Activated T-cell treated with anti-CD3 and anti-CD28 coated beads for 24 hours (primary cell): ENCODE results near the gene CYP51A1.
A peak's percentile ranks its signal among the peaks of the same experiment; 100 is the strongest.
"Not testable (repeated sequence)": the region's sequence is repeated elsewhere in the genome, so short reads cannot be mapped to it uniquely, and the experiment has no call there.

ENCODE experiments used
- DNase-seq: peaks from one replicate; pipeline ENCODE4 v3.0.0-alpha.2; 2020; ENCODE audit warnings: low read depth

The CYP51A1 gene

DNA sequence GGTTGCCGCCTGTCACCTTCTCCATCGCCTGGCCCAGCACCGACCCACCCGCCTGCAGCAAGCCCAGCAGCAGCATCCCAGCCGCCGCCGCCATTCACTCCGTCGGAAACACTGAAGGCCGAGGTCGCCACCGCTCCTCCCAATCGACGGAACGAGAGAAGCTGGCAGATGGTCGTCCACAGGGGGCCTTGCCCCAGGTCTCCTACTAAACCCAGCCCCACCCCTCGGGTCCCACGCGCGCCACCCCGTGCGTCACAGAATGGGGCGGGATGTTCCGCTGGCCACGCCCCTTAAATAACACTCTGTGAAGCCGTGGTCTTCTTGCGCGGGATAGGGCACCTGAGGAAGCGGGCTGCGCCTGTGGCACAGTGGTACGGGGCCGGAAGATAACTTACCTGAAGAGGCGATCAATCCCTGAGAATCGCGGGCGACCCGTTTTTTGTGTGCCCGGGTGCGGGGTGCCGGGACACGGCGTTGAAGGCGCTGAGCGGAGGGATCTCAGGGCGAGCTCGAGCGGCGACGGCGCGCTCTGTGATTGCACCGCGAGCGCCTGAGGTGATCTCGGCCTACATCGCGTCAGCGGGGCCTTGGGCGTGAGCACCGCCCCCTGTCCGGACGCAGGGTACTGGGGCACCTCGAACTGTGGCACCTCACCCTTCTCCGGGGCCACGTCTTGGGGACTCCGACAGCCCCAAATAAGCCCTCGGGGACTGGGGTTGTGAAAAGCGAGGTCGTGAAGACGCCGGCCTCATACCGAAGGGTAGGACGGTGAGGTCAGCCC is at the start of gene CYP51A1:
Gene CYP51A1, minus strand, starts transcription at position 207 of the 781 bp plus-strand sequence. Its CDS starts 113 bp downstream, at position 94.
- DNase-seq: peak; percentile 86

DNA sequence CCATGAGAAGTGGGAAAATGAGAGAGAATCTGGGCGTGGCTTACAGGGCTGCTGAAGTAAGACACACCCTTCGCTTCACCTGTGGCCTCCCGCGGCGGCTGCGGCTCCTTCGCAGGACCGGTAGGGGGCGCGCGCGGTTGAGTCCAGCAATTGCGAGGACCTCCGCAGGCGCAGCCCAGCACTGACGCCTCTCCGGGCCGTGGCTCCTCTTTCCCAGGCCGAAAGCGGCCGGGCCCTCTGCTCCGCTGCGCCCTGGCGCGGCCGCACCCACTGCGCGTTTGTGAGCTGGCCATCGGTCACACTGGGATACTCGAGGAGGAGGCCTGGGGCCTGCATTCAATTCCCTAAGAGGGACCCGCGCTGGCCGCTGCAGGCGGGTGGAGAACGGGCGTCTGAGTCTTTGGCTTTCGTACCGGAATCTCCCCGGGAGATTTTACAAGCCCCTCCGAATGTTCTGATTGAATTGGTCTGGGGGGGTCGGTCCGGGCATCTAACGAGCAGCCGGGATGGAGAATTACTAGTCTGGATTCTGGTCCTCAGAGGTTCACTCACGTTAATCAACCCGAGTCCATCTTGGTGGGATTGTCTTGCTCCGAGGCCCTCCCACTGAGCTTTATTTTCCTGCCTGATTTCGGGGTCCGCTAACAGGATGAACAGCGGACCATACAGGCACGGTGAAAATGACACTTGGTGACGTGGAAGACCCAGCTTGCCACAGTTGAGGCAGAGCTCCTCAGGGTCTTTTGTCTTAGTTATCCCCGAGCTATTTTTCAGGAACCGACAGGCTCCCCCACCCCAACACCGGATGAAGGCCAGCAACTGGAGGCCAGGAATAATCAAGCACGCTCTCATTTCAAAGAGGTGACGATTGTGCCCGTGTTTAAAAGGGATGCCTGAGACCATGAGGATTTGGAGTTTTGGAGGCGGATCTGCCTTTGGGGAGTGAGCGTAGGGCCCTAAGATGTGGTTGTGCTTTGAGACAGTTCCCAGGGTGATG is 44.9 kb upstream of the CYP51A1 start, which contains the start of gene LRRD1:
Gene LRRD1, minus strand, starts transcription at position 215 of the 997 bp plus-strand sequence. CDS start 13,940 bp downstream, outside the sequence.
- peak; percentile 85 for DNase-seq

DNA sequence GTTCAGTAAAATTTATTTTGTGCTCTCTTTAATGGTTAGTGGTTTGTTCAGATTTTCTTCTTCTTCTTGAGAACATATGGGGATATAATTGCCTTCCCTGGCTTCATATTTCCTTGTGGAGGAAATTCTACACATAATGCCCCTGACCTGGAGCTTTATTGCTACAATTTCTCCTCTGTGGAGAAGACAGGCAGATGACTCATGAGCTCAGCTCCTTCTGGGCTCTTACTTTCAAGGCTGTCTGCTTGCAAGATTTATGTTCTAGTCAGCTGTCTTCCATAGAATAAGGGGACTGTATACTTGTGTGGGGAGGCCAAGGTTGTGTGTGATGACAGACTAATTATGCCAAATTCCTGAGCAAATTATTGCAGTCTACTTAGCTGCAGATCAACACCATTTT is 43.1 kb upstream of the CYP51A1 start:
- DNase-seq: no peak

DNA sequence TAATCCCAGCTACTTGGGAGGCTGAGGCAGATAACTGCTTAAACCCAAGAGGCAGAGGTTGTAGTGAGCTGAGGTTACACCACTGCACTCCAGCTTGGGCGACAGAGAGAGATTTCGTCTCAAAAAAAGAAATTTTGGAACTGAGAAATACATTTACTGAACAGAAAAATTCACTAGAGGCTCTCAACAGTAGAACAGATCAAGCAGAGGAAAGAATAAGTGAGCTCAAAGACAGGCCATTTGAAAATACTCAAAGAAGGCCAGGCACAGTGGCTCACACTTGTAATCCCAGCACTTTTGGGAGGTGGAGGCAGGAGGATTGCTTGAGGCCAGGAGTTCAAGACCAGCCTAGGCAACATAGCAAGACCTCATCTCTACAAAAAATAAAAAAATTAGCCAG is 35.3 kb upstream of the CYP51A1 start:
- not testable (repeated sequence) for DNase-seq

DNA sequence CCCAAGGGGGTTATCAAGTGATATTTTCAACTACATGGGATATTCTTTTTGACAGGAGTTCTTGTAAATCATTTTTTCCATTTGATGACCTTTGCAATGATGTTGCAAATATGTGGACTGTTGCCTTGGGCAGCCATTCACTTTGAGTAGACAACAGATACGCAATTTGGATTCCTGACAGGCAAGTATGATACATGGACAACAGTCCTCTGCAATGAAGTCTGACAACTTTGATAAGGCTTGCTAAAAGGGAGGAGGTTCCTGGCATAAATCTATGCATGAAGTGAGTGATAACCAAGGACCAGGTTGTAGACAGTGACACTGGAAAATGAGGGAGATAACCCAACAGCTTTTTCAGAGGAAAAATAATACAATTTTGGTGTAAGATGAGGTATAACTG is 27.0 kb upstream of the CYP51A1 start:
- no peak for DNase-seq

DNA sequence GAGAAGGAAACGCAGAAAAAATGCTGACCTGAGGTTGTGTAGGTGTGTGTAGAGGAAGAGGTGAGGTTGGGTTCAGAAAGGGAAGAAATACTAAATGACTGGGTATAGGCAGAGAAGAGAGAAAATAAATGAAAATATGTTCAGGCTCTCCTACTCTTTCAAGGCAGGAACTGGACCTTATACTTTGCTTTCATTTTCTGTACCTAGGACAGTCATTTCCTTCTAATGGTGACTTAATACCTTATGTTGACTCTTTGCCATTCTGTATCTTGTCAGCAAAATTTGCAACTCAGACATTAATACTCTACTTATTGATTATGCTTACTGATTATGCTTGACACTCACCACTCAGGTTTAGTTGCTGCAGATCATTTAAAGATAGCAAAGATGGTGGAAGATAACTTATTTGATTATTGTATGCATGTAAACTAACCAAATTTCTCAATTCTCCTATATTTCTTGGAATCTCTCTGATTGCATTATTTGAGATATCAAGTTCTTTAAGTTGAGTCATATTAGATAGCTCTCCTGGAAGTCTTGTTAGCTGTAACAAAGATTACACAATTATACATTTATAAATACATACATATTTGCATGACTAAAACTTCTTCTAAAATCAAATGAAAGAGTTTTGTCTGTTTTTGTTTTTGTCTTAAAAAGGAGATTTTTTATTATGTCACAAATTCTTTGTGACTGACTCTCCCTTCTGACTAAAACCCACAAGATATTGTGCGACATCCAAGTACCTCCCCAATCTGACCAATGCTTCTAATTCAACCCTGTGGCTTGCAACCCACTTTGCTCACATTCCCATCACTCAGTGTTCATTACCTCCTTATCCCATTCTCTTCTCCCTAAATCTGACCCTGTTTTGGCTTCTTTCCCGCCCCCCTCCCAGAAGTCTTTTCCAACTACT is 24.6 kb upstream of the CYP51A1 start:
- no peak for DNase-seq

DNA sequence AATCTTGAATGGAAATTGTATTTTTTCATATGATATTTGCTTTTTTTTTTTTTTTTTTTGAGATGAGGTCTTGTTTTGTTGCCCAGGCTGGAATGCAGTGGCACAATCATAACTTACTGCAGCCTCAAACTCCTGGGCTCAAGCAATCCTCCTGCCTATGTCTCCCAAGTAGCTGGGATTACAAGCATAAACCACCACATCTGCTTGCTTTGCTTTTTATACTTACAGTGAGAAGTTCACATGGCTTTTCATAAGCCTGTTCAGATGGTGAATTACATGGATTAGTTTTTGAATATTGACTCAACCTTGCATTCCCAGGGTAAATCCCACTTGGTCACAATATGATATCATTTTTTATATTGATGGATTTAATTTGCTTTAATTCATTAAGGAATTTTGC is 22.7 kb upstream of the CYP51A1 start:
- no peak for DNase-seq

DNA sequence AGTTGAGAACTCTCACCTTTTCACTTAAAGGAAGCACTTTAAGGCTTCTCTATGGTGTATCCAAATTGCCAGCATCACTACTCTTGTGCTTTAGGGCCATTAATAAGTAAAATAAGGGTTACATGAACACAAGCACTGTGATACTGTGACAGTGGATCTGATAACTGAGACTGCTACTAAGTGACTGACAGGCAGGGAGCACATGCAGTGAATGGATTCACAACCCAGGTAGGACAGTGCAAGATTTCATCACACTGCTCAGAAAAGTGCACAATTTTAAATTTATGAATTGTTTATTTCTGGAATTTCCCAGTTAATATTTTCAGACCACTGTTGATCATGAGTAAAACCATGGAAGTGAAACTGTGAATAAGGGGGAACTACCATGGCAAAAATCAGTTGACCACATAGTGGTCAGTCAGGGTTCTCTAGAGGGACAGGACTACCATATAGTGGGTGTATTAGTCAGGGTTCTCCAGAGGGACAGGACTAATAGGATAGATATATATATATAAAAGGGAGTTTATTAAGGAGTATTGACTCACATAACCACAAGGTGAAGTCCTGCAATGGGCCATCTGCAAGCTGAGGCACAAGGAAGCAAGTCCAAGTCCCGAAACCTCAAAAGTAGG is 20.9 kb upstream of the CYP51A1 start:
- no peak for DNase-seq

DNA sequence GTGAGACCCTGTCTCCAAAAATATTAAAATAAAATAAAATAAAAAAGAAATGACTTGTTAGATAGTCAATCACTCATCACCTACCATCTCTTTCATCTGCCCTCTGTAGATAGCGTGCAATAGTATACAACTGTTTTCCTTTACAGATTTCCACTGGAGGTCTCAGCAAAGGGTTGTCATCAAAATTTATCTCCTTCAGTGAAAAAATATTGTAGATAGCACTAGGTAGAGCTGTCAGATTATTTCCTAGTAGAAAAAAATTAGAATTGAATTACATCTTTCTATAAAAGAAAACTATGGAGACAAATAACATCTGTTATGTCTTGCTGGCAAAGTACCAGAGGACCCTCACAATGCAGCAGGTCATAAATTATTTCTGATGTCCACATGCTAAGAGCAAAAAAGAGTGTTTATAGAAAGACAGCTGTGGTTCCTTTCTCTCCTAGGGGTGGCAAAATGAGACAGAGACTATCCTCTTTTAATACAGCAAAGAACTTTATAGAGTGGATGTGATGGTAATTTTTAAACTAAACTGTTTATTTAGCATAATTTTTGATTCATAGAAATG is 16.3 kb upstream of the CYP51A1 start:
- DNase-seq: no peak

DNA sequence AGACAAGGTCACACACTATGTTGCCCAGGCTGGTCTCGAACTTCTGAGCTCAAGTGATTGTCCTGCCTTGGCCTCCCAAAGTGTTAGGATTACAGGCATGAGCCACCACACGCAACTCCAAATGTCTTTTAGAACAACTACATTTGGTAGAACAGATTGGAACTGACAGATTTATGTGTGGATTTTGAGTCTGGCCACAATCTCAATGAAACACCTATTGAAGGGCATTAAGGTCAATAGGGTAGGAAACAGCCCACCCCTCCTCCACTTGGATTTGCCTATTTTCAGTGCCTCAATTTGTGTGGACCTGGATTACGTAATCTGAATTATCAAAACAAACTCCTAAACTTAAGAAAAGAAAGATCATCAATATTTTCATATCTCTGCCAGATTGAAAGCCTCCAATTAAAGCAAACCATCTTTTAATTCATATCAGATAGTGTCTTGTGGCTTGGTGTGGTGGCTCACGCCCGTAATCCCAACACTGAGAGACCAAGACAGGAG is 15.5 kb upstream of the CYP51A1 start:
- DNase-seq: no peak

DNA sequence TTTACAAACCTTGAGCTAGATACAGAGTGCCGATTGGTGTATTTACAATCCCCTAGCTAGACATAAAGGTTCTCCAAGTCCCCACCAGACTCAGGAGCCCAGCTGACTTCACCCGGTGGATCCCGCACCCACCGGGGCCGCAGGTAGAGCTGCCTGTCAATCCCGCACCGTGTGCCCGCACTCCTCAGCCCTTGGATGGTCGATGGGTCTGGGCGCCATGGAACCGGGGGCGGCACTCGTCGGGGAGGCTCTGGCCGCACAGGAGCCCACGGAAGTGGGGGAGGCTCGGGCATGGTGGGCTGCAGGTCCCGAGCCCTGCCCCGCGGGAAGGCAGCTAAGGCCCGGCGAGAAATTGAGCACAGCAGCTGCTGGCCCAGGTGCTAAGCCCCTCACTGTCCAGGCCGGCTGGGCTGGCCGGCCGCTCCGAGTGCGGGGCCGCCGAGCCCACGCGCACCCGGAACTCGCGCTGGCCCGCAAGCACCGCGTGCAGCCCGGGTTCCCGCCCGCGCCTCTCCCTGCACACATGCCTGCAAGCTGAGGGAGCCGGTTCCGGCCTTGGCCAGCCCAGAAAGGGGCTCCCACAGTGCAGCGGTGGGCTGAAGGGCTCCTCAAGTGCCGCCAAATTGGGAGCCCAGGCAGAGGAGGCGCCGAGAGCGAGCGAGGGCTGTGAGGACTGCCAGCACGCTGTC is 9.1 kb upstream of the CYP51A1 start:
- DNase-seq: not testable (repeated sequence)

DNA sequence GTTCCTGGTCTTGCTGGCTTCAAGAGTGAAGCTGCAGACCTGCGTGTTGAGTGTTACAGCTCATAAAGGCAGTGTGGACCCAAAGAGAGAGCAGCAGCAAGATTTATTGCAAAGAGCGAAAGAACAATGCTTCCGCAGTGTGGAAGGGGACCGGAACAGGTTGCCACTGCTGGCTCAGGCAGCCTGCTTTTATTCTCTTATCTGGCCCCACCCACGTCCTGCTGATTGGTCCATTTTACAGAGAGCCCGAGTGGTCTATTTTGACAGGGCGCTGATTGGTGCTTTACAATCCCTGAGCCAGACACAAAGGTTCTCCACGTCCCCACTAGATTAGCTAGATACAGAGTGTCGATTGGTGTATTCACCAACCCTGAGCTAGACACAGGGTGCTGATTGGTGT is 8.5 kb upstream of the CYP51A1 start:
- DNase-seq: not testable (repeated sequence)

DNA sequence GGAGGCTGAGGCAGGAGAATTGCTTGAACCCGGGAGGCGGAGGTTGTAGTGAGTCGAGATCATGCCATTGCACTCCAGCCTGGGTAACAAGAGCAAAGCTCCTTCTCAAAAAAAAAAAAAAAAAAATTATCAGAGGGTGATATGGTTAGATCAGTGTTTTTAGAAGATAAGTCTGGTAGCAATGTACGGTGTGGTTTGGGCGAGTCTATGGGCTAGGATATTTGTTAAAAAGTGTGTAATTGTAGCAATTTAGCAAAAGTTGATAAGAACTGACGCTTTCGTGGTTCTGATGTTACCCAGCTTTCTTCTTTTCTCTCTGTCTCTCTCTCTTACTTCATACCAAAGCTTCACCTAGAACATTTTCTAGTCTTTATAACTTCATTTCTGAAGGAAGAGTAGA is 6.9 kb upstream of the CYP51A1 start:
- no peak for DNase-seq

DNA sequence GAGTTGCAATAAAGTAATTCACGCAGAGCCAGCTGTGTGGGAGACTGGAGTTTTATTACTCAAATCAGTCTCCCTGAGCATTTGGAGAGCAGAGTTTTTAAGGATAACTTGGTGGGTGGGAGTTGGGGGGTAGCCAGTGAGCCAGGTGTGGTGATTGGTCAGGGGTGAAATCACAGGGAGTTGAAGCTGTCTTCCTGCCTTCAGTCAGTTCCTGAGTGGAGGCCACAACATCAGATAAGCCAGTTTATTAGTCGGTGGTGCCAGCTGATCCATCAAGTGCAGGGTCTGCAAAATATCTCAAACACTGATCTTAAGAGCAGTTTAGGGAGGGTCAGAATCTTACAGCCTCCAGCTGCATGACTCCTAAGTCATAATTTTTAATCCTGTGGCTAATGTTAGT is 3.3 kb upstream of the CYP51A1 start:
- DNase-seq: no peak

DNA sequence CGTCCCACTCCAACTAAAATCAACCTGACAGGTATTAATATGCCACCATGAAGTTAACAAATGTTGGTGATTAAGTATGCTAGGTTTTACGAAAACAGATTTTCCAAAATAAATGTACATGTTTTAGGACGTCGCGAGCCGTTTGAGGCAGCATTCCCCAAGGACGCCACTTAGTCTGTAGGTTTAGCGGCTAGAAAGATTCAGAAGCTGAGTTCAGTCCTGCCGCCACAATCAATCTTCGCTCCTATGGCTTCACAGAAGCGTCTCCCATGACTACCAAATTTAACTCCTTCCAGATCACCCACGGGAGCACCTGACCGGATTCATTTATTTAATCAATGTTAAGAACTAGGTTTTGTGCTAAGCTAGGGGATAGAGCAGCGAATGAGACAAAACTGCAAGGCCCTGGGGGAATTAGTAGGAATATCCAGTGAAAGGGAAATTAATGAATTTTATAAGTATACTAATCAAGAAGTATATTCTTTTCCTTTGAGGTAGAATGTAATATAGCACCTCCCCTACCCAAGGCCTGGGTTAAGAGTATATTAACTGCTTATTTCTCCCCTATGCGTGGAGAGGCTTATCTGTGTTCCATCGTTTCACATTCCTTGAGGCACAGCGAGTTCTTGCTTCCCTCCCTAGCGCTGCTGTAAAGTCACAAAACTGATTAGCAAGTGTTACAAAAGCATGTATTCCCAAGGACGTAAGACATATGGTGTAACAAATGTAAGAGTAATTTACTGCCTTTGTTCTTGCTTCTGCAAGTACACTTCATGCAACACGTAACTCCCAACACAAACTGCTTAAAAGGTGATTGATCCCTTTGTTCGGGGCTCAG is 994 bp upstream of the CYP51A1 start:
- DNase-seq: no peak

DNA sequence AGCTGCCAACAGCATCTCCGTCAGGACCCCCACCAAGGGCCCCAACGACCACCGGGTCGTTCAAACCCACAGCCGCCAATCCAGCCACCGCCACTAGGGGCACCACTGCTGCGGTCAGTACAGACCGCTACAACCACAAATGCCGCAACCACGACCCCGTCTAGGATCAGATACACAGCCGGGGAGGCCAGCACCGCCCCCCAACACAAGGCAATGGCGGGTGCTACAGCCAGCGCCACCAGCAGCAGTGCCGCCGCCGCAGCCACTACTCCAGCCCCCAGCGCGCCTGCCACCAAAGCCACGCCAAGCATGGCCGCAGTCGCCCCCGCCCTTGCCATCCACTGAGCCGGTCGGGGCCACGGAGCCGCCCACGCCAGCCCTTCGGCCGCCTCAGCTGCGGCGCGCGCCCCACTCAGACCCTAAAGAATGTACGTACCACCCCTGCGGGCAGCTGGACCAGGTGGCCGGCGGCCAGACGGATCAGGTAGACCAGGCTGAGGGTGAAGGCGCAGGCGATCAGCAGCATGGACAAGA is 473 bp downstream of the CYP51A1 start:
- peak; percentile 35 for DNase-seq

DNA sequence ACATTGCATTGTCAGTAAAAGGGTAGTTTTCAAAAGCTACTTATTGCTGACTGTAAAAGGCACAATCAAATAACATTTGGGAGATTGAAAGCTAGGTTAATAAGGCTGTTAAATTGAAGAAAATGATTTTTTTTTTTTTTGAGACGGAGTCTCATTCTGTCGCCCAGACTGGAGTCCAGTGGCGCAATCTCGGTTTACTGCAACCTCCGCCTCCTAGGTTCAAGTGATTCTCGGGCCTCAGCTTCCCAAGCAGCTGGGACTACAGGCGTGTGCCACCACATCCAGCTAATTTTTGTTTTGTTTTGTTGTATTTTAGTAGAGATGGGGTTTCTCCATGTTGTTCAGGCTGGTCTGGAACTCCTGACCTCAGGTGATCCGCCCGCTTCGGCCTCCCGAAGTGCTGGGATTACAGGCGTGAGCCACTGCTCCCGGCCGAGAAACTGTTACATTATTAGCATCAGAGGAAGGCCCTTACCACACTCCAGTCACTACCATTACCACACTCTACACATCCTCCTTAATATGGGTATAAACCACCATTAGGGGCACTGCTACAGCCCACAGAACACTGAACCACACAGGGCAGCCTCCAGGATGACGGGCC is 1.0 kb downstream of the CYP51A1 start:
- no peak for DNase-seq

DNA sequence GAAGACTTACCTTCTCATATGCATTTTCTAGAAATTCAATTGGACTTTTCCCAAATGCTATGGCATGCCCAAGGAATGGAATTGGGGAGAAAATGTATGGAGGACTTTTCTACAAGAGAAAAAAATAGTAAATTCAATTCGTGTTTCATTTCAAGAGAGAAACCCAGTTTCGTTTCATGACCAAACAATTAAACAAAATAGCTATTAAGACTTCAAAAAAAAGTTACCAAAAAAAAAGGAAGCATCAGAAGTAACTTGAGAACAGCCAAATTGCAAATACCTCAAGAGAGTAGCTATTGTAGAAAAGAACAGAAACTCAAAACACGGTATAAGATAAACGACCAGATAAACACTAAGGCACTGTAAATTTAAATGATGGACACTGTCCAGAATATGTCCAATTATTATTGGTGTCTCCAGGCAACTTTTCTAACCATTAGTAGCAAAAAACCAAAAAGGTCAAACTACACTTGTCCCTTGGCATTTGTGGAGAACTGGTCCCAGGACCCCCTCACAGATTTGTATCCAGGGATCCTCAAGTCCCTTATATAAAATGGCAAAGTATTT is 2.4 kb downstream of the CYP51A1 start:
- no peak for DNase-seq
